Stimulated activated CD4-positive, alpha-beta T cell treated with anti-CD3 and anti-CD28 coated beads, Interleukin-15, amount 100 ng/mL, for 24 hours (primary cell): ENCODE measurements around the gene MPZL3.
A peak's percentile ranks its signal among the peaks of the same experiment; 100 is the strongest.
"Not testable (repeated sequence)": the region's sequence is repeated elsewhere in the genome, so short reads cannot be mapped to it uniquely, and the experiment has no call there.

ENCODE experiments used
- DNase-seq: peaks from one replicate; pipeline ENCODE4 v3.0.0-alpha.2; 2020

MPZL3 gene

DNA sequence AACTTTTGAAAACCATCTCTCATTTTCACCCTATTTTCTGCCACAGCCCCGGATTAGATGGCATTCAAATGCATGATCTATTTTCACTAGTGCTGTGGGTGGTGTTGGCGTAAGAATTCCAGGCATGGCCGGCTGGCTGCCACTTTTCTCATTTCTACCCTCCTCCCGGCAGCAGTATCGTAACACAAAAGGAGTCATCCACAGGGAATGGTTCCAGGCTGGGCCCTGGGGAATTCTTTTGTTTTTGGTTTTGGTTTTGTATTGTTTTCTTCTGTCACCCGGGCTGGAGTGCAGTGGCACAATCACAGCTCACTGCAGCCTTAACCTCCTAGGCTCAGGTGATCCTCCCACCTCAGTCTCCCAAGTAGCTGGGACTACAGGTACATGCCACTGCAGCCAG lies 41.2 kb downstream of the MPZL3 start:
- no peak for DNase-seq

DNA sequence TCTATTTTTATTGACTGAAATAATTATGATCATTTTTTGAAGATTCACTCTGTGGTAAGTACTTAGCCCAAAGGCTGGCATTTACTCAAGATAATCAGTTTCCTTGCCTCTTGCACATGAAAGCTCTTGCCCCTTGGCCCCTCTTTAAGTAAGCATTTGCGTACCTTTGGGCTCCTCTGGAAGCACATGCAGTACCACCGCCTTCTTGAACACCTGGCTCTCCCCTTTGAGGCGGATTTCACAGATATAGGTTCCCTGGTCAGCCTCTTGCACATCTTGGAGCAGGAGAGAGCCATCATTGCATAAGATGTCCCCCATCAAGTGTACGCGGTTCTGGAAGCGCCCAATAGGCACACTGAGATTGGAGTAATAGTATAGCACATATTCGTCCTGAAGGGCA lies 41.8 kb downstream of the MPZL3 start:
- no peak for DNase-seq

DNA sequence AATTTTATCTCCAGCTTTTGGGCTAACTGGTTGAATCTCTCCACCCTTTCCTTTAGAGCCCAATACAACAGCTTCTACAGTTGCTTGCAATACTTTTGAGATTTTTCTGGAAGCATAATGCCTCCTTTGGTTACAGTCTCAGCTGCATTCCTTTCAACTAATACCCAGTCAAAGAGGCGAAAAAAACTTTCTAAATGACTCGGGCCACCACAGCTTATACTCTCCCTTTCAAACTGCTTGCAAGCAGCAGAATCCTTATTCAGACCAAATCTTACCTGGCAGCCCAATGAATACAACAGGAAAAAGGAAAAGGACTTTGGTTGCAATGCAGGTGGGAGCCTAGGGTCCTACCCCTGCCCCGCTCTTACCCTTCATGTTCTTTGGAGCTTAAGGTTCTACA lies 43.1 kb downstream of the MPZL3 start:
- DNase-seq = no peak

DNA sequence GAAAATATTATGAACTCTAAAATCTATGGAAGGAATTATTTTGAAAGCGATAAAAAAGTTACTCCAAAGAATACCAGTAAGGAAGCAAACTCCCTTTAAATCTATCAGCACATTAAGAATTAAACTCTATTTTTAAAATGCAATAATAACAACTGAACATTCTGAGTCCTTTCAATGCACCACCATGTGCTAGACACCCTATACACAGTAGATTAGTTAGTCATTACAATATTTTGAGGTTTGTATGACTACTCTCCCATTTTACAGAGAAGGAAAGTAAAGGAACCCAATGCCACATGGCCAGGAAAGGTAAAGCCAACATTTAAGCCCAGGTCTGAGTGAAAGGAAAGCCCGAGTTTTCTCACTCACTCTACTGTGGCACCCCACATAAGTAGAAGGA lies 45.1 kb downstream of the MPZL3 start:
- DNase-seq = no peak

DNA sequence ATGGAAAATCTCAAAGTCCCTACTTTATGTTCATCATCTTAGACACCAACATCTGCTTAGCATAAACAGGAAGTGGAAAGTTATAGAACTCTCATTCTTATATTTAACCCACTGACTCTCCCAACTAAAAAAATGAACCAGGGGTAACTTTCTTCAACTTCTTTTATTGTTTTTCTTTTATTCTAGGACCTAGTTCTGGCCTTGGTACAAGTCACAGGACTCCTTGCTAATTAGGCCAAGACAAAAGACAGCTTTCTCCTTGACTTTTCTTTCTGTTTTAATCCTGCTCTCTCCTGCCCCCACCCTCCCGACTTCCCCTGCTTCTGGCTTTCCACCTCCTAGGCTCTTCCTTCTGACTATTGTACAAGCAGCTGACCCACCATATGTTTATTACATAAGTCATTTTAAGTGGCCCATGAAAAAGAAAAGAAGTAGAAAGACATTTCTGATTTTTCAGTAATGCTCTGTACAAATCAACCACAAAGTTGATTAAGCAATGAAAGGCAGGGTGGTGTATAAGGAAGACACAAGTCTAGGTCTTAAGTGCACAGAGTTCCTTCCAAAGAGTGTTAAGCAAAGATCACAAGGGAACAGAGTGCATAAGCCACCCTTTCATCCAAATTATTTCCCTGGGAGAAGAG lies 45.7 kb downstream of the MPZL3 start:
- DNase-seq = no peak

DNA sequence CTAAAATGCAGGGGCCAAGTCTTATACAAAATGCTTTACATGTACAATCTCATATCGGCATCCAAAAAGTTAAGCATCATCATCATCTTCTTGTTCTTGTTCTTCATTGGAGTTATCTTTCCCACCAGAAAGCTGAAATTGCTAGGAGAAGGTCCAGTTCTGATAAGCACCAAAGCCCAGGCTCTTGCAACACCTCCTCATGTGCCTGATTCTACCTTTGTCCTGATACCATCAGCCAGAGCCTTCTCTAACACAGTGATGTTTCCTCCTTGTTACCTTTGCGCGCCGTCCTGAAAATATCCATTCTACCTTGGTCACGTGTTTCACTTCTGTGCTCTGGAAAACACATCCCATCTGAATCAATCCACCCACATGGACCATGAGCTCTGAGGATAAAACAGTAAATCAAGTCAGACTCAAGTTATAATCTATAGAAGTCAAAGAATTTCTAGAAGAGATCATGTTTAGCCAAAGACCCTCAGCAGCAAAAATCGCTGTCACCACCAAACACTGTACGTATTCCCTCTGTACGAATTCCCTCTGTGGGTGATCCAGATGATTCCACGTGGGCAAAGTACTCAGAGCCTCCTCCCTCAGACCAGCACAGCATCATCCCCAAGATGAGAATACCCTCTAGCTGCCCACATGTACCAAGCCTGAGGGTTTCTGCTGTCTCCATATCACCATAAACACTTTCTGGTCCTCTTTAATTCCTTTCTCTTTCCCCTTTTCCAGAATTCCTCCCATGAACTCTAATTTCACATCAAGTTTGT lies 46.4 kb downstream of the MPZL3 start:
- no peak for DNase-seq

DNA sequence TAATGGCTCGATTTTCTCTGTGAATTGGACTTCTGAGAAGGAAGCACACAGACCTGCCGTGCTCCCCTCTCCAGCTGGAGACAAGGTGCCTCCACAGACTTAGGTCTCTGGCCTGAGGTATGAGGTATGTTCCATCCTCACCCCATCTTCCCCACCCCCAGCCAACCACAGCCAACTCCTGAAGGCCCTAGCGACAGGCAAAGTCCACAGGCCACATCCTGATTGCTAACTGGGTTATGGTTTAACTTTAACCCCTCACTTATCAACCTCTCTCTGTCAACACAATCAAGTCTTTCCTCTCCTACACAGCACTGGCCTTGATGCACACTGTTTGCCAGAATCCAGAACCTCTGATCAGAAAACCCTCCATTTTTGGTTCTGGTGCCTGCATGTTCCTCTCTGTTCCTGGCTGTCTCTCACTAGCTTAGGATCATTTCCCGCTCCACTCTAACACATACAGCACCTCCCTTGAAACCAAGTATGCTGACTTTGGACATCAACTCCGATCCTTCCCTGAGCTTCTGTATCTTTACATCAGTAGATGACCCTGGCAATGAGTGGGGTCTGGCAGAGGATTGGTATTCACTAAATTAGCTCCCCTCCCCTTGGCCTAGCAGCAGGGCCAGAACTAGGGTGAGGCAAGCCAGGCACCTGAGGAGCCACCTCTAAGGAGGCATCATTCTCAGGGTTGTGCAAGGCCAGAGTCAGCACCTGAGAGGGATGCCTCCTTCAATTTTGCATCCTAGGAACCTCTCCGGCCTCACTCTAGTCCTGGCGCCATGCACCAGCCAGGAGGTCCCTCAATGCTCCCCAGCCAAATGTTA lies 49.4 kb downstream of the MPZL3 start:
- DNase-seq = peak; percentile 73

DNA sequence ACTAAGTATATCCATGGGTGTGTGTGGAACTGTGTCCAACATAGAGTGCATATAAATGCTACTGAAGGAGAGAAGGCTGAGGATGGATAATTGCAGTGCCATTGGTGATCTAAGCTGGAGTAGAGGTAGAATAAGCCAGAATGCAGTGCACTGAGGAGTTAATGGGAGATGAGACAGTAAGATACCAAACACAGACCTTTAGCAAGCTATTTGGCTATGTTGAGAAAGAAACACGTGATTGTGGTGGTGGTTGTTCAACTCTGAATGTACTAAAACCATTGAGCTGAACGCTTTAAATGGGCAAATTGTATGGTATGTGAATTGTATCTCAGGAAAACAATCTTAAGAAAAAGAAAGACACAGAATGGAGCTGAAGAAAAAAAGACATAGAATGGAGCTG lies 50.2 kb downstream of the MPZL3 start:
- DNase-seq = no peak

DNA sequence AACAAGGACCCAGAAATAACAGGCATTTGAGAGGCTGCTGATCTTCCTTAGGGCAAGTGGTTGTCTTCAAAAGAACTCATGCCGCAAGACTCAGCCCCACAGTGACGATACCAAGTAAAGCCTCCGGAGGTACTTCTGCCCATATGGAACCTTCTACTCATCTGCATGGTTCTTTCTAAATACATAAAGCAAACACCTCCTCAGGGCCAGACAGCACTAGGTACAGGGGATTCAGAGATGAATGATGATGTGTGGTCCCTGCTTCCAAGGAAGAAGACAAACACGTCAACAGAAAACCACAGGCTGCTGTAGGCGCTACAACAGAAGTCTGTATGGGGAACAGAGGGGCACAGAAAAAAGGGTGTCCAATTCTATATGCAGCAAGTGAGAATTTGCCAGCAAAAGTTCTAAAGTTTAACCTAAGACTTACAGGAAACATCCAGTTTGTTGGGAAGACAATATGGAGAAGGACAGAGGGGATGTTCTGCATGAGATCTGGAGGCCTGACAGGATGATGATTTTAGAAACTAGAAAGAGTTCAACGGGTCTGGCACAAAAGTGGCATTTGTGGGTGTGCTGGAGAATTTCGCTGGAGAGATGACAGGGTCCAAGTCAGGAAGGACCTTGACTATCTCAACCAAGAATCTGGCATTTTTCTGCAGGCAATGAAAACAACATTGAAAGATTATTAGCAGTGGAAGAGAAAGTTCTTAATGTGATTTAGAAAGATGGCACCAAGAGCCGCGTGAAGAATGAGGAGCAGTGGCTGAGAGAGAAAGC lies 51.1 kb downstream of the MPZL3 start:
- peak; percentile 67 for DNase-seq

DNA sequence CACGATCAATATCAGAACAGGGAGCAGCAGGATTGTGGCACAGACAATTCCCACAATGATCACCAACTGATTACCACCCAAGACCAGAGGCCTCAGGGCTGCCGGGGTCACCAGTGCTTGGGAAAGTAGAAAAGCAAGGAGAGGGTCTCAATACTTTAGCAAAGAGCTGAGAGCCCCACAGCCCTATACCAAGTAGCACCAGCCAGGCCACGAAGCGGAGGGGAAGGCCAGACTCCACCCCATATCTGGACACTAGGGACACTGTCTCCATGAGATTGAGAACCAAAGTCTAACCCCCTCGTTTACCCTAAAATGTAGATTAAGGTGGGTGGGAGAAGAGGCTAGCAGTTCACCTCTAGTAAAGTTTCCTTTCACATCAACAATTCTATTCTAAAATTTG lies 51.7 kb downstream of the MPZL3 start:
- DNase-seq = no peak

DNA sequence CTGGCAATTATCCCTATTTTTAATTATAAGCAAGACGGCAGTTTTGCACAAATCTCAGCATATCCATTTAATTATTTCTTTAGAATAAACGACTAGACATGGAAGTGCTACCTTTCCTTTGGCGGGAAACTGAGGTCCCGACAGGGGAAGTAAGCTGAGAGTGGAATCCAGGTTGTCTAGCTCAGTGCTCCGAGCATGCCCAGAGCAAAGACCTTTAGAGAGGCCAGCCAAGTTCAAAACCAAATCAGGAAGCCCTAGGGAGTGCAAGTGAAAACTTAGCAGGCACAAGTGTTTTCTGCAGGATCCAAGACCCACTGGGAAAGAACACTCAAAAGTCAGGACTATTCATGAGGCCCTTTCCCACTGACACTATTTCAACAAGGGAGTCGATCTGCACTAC lies 53.0 kb downstream of the MPZL3 start:
- no peak for DNase-seq

DNA sequence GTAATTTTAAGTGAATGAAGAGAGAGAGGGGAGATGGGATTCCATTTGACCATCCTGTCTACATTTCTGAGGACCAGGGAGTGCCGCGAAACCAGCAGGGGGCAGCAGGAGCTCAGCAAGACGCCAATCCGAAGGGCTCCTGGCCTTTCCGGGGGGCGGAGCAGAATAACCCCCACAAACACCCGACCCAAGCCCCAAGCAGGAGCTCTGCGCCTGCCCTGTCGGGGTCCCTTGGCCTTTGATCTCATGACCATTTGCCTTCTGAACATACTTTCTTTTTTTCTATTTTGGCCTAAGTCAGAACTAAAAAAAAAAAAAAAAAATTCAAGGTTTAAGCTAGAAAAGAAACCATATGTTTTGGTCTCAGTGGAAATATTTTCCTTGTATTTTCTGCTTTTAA lies 53.8 kb downstream of the MPZL3 start:
- peak; percentile 93 for DNase-seq

DNA sequence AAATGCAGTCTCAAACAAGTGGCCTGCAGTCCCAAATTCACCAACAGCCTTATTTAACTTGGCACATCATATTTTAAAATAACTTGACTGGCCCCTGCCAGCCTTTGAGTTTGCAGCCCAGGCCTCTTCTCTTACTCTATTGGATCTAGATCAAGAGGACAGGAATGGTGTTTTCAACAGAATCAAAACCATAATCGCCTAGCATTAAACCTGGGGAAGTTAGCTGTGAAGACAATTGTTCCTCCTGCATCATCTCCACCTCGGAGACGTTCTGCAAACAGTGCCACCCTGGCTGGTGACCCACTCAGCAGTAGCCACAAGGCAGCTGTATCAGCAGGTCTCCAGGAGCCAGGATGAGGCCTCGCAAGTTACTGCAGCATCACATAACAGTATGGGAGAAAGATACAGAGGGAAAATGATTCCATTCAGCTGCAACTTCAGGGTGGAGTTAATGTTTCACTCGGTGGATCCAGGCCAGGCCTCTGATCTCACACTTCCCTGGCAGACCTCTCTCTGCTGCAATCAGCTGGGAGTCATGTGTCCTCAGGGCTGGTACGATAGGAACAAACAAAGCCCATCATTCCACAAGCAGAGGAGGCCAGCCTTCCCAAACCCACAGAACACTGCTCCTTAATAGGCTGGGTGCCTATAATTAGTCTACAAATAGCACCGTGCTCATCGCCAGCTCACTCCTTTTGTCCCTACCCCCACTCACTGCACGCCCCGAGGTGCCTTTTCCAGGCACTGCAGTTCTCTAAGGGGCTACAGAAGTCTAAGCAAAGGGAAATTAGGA lies 57.1 kb downstream of the MPZL3 start:
- no peak for DNase-seq

DNA sequence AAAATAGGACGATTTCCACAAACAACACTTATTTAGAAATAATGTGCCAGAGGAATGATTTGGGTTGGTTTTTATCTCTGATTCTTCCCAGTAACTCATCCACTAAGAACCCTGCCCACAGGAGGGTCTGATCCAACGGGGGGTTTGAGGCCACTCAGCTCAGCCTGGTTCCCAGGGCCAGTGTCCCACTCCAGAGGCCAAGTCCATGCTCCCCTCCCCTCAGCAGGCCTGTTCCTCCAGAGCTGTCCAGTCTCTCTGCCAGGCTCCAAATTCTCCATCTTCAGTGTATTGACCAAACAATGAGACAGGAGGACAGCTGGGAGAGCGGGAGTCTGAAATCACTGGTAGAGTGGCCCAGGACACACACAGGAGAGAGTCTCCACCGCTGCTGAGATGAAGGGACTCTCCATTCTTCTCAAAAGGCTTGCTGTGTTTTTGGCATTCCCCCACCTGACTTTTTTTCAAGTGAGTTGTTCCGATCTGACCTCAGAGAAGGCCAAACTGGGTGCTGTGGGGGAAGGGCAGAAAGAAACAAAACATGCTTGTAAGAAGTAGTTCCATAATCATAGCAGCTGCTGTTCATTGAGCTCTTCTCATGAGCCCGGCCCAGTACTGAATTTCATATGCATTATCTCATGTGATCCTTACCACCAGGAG lies 58.1 kb downstream of the MPZL3 start:
- DNase-seq = no peak

DNA sequence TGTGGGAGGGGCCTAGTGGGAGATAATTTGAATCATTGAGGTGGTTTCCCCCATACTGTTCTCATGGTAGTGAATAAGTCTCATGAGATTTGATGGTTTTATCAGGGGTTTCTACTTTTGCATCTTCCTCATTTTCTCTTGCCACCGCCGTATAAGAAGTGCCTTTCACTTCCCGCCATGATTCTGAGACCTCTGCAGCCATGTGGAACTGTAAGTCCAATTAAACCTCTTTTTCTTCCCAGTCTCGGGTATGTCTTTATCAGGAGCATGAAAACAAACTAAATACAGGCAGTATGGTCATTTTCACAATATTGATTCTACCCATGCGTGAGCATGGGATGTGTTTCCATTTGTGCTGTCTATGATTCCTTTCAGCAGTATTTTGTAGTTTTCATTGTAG lies 59.3 kb downstream of the MPZL3 start:
- not testable (repeated sequence) for DNase-seq

DNA sequence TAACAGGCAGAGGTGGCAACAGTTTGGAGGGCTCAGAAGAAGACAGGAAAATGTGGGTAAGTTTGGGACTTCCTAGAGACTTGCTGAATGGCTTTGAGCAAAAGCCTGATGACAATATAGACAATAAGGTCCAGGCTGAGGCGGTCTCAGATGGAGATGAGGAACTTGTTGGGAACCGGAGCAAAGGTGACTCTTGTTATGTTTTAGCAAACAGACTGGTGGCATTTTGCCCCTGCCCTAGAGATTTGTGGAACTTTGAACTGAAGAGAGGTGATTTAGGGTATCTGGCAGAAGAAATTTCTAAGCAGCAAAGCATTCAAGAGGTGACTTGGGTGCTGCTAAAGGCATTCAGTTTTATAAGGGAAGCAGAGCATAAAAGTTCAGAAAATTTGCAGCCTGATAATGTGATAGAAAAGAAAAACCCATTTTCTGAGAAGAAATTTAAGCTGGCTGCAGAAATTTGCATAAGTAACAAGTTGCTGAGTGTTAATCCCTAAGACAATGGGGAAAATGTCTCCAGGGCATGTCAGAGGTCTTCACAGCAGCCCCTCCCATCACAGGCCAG lies 61.1 kb downstream of the MPZL3 start:
- not testable (repeated sequence) for DNase-seq

DNA sequence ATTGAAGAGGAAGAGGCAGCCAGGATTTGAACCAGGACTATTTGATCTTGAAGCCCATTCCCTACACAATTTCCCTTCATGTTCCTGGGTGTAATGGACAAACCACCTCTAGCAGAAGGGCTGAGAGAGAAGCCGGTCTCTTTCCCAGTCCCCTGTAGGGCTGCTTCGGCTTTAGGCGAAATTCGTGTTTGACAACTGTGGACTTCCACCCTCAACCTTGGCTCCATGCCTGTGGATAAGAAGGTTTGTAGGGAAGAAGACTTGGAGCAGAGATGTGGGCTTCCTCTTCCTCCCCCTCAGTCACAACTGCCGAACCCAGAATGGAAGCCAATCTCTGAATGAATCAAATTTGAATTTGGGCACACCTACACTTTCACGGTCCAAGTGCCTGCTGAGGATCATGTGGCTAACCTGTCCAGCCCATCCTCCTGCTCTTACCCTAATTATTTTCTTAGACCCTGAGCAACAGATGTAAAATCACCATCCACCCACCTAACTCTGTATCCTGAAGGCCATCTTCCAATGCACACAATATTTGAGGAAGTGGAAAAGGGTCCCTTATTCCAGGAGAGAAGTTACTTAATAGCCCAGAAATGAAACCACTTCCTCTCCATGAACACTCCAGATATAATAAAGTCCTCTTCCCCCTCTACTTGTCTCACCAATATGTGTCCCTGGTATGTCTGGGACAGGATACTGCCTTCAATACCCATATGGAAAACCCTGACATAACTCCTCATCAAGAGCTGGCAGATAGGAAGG lies 65.6 kb downstream of the MPZL3 start:
- no peak for DNase-seq

DNA sequence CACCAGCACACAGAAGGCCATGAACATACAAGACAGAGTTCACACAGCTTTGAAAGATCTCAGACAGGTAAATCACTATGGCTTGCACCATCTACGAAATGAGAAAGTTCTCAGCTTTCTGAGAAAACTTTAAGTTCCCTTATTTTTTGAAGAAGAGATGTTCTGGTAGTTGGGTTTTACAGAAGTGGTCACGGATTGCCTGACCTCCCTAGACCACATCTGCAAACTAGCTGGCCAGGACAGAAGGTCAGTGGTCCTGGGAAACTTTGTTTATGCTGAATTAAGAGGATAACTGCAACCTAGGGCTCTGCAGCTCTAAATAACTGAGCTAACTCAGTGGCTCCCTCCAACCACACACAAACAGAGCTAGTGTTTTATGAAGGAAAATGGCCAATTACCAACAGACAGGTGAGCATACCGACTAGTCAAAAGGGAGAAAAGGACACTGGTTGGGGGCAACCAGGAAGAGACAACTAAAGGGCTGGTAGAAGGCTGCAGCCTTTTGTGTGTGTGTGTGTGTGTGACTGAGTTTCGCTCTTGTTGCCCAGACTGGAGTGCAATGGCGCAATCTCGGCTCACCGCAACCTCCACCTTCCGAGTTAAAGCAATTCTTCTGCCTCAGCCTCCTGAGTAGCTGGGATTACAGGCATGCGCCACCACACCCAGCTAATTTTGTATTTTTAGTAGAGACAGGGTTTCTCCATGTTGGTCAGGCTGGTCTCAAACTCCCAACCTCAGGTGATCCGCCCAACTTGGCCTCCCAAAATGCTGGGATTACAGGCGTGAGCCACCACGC lies 67.2 kb downstream of the MPZL3 start:
- no peak for DNase-seq

DNA sequence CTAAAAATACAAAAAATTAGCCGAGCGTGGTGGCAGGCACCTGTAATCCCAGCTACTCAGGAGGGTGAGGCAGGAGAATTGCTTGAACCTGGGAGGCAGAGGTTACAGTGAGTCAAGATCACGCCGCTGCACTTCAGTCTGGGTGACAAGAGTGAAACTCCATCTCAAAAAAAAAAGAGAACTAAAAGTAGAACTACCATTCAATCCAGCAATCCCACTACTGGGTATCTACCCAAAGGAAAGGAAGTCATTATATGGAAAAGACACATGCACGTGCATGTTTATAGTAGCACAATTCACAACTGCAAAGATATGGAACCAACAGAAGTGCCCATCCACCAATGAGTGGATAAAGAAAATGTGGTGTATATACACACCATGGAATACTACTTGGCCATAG lies 68.5 kb downstream of the MPZL3 start:
- not testable (repeated sequence) for DNase-seq

DNA sequence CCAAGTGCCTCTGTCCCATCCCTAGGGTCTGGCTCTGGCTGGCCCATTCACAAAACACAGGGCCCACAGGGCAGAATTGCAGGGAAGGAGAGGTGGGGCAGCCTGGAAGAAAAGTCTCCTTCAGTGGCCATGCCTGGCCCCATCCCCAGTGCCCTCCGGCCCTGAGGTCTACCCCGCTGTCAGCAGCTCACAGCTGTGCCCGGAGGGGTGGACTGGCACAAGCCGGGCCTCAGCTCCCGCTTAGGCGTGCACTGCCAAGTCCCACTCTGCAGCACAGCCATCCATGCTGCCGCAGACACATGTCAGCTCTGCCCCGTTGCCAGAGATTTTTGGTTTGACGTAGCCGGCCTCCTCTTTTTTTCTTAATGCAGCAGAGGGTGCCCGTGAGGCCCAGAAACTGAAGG lies 71.9 kb downstream of the MPZL3 start:
- no peak for DNase-seq
